Natural killer cell (primary cell): ENCODE results near the gene SLFN13. TPM values are rescaled to one million over a fixed set of nuclear protein-coding genes. Genes with fewer than 3 reads are reported as not detected.
A peak's percentile ranks its signal among the peaks of the same experiment; 100 is the strongest.

Experiments
- ATAC-seq, 3 donors: fragments of 150-1000 bp in 2 of 3; fragments of 200-7000 bp in 1 of 3; cut with Tn5 transposase; 1 replicate in 1 of 3; 2 replicates in 2 of 3; pipeline ENCODE4 v1.10.0; 2021; ENCODE audit warnings: mild to moderate bottlenecking in 2 of 3, moderate library complexity in 2 of 3
- DNase-seq, 2 donors: peaks; one replicate each; pipeline versions ENCODE4 v3.0.0 to v3.0.0-alpha.2; 2013 to 2021; ENCODE audit warnings: mixed read lengths in 1 of 2
- H3K27ac ChIP-seq: one replicate; pipeline ENCODE4 v1.5.1; 2013; ENCODE audit warnings: mild to moderate bottlenecking, low read length
- H3K27me3 ChIP-seq: one replicate; pipeline ENCODE4 v1.6.1; 2013; ENCODE audit warnings: low read length; ENCODE audit not compliant: control insufficient read depth, insufficient read depth
- H3K36me3 ChIP-seq: one replicate; pipeline ENCODE4 v1.6.1; 2013; ENCODE audit warnings: low read length; ENCODE audit not compliant: control insufficient read depth, insufficient read depth
- H3K4me1 ChIP-seq: one replicate; pipeline ENCODE4 v1.6.1; 2013; ENCODE audit warnings: low read length; ENCODE audit not compliant: control insufficient read depth, insufficient read depth
- H3K4me3 ChIP-seq: one replicate; pipeline ENCODE4 v1.5.1; 2013; ENCODE audit warnings: low read length
- H3K9me3 ChIP-seq: one replicate; pipeline ENCODE4 v1.6.1; 2013; ENCODE audit warnings: low read length; ENCODE audit not compliant: control insufficient read depth, insufficient read depth
- H3K27ac Mint-ChIP-seq, 2 donors: one replicate each; pipeline ENCODE4 v1.8.0; 2022; ENCODE audit warnings: mild to moderate bottlenecking in 2 of 2, mixed read lengths in 2 of 2, moderate library complexity in 1 of 2
- H3K27me3 Mint-ChIP-seq, 2 donors: one replicate each; pipeline ENCODE4 v1.8.0; 2022; ENCODE audit warnings: low read depth in 2 of 2, mixed read lengths in 2 of 2
- H3K36me3 Mint-ChIP-seq: one replicate; pipeline ENCODE4 v1.8.0; 2022; ENCODE audit warnings: mixed read lengths
- H3K4me1 Mint-ChIP-seq, 2 donors: one replicate each; pipeline ENCODE4 v1.8.0; 2022; ENCODE audit warnings: mixed read lengths in 2 of 2
- H3K4me3 Mint-ChIP-seq: one replicate; pipeline ENCODE4 v1.8.0; 2022; ENCODE audit warnings: mild to moderate bottlenecking, moderate library complexity, mixed read lengths
- H3K9me3 Mint-ChIP-seq, 2 donors: one replicate each; pipeline ENCODE4 v1.8.0; 2022; ENCODE audit warnings: mixed read lengths in 2 of 2
- WGBS: methylation state at CpG from one replicate; pipeline ENCODE4 v1.1.7; 2013; ENCODE audit warnings: missing lambda C conversion rate; ENCODE audit not compliant: insufficient coverage; 5-methylcytosine and 5-hydroxymethylcytosine counted together
- intact Hi-C: fragments of 100-400 bp; cut with micrococcal nuclease; formaldehyde crosslinking; loops from one replicate; pipeline ENCODE4 v1.14.2; 2022
- total RNA-seq, 4 donors: library from RNA; stranded (reverse); fragments of 120-200 nt in 1 of 4; gene quantifications; one replicate each; pipeline versions ENCODE4 v1.2.3 to v1.2.4, GENCODE V29; 2013 to 2022
- TF ChIP-seq, protein P1 (sequence below): fragments of 200-600 bp; IDR thresholded peaks from one replicate; pipeline ENCODE4 v1.8.0; 2022; ENCODE audit warnings: antibody characterized with exemption

SLFN13 gene, protein sequence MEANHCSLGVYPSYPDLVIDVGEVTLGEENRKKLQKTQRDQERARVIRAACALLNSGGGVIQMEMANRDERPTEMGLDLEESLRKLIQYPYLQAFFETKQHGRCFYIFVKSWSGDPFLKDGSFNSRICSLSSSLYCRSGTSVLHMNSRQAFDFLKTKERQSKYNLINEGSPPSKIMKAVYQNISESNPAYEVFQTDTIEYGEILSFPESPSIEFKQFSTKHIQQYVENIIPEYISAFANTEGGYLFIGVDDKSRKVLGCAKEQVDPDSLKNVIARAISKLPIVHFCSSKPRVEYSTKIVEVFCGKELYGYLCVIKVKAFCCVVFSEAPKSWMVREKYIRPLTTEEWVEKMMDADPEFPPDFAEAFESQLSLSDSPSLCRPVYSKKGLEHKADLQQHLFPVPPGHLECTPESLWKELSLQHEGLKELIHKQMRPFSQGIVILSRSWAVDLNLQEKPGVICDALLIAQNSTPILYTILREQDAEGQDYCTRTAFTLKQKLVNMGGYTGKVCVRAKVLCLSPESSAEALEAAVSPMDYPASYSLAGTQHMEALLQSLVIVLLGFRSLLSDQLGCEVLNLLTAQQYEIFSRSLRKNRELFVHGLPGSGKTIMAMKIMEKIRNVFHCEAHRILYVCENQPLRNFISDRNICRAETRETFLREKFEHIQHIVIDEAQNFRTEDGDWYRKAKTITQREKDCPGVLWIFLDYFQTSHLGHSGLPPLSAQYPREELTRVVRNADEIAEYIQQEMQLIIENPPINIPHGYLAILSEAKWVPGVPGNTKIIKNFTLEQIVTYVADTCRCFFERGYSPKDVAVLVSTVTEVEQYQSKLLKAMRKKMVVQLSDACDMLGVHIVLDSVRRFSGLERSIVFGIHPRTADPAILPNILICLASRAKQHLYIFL
- 100 to 1,000 TPM in 2 of 3 donors, 10 to 100 TPM in 1; 85.9 to 182 (median 129) TPM for total RNA-seq
- 94.9 TPM for total RNA-seq (2013)

GRCh38 chr17:35448214-35448898, at the start of gene SLFN13:
Gene SLFN13 (minus strand): TSS chr17:35448766. CDS start chr17:35445680, 3,086 bp downstream.
- Mint-ChIP-seq H3K36me3 (peaks cover 12% of the 10 kb centered on the region), H3K9me3 (no peaks in the 10 kb centered on the region), H3K4me3 (peak within 1 kb of the TSS; percentile 98), H3K4me1 (peaks cover 44 to 46% of the 10 kb centered on the region in 2 donors), H3K27me3 (no peaks in the 10 kb centered on the region), H3K27ac (peak within 1 kb of the TSS; percentile 96 to 98)
- Histone ChIP-seq H3K27me3 (no peaks in the 10 kb centered on the region), H3K9me3 (no peaks in the 10 kb centered on the region), H3K36me3 (peaks cover 6% of the 10 kb centered on the region), H3K4me1 (peaks cover 28% of the 10 kb centered on the region), H3K4me3 (peak within 1 kb of the TSS; percentile 91), H3K27ac (peak within 1 kb of the TSS; percentile 97)
- peak; percentile 79 to 91 (median 86) for ATAC-seq
- peak; percentile 80 to 91 for DNase-seq
- 1% methylated on average over 44 of the region's 44 CpGs for WGBS
- intact Hi-C loops, result loop anchor here (1.0 to 5.0 kb wide), 6 partner anchors 16 to 286 kb away; partner anchors contain the start of genes SLFN11 and SLFN12
- TF ChIP-seq, protein P1, sequence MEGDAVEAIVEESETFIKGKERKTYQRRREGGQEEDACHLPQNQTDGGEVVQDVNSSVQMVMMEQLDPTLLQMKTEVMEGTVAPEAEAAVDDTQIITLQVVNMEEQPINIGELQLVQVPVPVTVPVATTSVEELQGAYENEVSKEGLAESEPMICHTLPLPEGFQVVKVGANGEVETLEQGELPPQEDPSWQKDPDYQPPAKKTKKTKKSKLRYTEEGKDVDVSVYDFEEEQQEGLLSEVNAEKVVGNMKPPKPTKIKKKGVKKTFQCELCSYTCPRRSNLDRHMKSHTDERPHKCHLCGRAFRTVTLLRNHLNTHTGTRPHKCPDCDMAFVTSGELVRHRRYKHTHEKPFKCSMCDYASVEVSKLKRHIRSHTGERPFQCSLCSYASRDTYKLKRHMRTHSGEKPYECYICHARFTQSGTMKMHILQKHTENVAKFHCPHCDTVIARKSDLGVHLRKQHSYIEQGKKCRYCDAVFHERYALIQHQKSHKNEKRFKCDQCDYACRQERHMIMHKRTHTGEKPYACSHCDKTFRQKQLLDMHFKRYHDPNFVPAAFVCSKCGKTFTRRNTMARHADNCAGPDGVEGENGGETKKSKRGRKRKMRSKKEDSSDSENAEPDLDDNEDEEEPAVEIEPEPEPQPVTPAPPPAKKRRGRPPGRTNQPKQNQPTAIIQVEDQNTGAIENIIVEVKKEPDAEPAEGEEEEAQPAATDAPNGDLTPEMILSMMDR, result no peak

GRCh38 chr17:35496451-35497290, 48.1 kb upstream of the SLFN13 start:
- Mint-ChIP-seq H3K27ac (peak overlapping the region; percentile 85 to 94), H3K36me3 (peaks cover 6% of the 10 kb centered on the region), H3K4me1 (peaks cover 65 to 85% of the 10 kb centered on the region in 2 donors), H3K9me3 (no peaks in the 10 kb centered on the region), H3K27me3 (no peaks in the 10 kb centered on the region), H3K4me3 (peak overlapping the region; percentile 50)
- Histone ChIP-seq H3K36me3 (peaks cover 14% of the 10 kb centered on the region), H3K27me3 (no peaks in the 10 kb centered on the region), H3K27ac (no peak overlapping the region), H3K4me1 (peaks cover 50% of the 10 kb centered on the region), H3K4me3 (no peak overlapping the region), H3K9me3 (no peaks in the 10 kb centered on the region)
- no peak for DNase-seq
- TF ChIP-seq, protein P1, result no peak
- WGBS, result 58% methylated on average over 30 of the region's 30 CpGs
- no peak for ATAC-seq
- intact Hi-C loops, result no loop called here

GRCh38 chr17:35493040-35493439, 44.5 kb upstream of the SLFN13 start:
- H3K27ac Mint-ChIP-seq, result peak overlapping the region; percentile 85 to 94
- no peaks in the 10 kb centered on the region for H3K36me3 Mint-ChIP-seq
- intact Hi-C loops, result no loop called here
- Histone ChIP-seq H3K36me3 (peaks cover 9% of the 10 kb centered on the region), H3K4me3 (no peak overlapping the region), H3K4me1 (peaks cover 44% of the 10 kb centered on the region), H3K27ac (no peak overlapping the region), H3K27me3 (no peaks in the 10 kb centered on the region), H3K9me3 (no peaks in the 10 kb centered on the region)
- H3K4me3 Mint-ChIP-seq, result no peak overlapping the region
- DNase-seq (no peak), ATAC-seq (no peak)
- H3K9me3 Mint-ChIP-seq, result no peaks in the 10 kb centered on the region
- TF ChIP-seq, protein P1, result no peak
- H3K4me1 Mint-ChIP-seq, result peaks cover 60 to 74% of the 10 kb centered on the region in 2 donors
- H3K27me3 Mint-ChIP-seq, result no peaks in the 10 kb centered on the region
- WGBS, result no CpG with 5 or more reads among the region's 2 CpGs
